NOMO-1 treated with DMSO at 0.1 percent for 48 hours (cell line): ENCODE measurements around the gene SLC43A2.
"Not testable (repeated sequence)": the region's sequence is repeated elsewhere in the genome, so short reads cannot be mapped to it uniquely, and the experiment has no call there.

Experiments
- DNase-seq: peaks from one replicate; lab custom pipeline; 2025; ENCODE audit not compliant: unreplicated experiment; lab: John Stamatoyannopoulos, UW

Gene SLC43A2

DNA sequence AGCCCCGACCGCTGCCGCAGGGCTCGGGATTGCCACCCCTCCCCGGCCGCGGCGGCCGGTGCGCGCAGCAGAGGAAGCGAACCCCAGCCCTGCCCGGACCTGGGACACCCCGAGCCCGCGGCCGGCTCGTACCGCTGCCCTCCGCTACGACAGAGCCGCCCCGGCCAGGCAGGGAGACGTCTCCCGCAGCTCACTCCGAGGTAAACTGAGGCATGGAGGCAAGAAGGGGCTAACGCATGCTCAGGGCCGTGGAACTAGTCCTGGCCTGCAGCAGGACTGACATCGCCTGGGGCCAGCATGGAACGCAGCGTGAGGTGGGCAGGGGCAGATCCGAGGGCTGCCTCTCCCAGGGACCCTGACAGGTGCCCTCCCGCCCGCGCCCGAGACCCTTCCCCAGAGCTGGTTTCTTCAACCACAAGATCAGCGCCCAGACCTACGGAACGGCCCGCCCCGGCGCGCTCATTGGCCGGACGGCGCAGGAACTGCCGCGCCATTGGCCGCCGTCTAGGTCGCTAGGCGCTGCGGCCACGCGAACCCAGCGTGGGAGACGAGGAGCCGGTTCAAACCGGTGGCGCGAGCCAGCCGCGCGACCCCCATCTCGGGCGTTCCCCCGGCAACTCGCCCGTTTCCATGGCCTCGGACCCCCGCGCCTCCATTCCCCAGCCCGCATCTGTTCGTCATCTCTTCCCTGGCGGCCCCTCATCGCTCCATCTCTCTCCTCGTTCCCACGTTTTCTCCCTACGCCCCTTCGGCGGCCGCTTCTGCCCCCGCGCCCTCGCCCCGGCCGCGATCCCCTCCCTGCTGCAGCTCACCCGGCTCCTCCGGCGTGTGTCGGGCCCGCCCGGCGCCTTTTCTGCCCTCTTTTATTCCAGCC lies at the start of gene SLC43A2:
SLC43A2 (minus strand) TSS at position 853 of the 874 bp plus-strand sequence. CDS start 960 bp downstream, outside the sequence.
- peak; percentile 52 for DNase-seq

DNA sequence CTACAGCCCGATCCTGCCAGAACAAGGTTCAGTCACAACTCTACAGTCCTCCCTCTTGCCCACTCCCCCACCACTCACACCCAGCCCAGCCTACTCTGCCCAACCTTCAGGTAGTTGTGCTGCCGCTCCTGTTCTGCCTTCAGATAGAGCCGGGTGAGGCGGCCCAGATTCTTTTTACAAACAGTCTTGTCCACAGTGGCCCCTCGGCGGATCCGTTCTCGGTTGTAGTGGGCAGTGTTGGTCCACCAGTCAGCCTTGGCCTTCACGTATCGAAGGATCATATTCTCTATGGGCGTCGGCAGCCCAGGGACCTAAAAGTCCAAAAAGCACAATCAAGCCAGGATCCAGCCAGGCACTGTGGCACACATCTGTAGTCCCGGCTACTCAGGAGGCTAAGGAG lies 47.8 kb upstream of the SLC43A2 start:
- no peak for DNase-seq

DNA sequence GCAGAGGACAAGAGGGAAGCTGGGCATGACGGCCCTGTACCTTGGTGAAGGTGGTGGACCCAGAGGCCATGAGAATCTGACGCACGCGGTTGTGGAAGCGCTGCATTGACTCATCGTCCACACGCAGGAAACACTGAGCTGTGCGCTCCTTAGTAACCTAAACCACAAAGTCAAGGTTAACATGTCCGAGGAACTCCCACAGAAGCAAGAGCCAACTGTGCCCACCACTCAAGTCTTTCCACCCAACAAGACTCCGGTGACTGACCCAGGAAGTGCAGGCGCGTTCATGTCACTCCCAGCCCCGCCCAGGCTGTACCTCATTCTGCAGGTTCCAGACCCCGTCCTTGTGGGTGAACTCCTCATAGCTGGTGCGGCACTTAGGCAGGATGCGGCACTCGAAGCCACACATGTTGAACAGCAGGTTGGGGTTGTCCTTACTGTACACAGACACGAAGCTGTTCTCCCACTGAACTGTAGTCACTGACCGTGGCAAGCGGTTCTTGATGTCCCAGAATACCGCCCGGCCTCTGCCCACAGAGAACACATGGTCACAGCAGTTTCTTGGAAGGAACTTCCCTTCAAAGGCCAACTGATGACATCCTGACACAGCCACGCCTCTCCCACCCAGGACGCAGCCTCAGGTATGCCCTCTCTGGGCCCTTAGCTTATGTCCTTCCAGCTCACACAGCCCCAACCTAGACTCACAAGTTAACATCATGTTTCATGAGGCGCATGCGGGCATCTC lies 44.6 kb upstream of the SLC43A2 start:
- DNase-seq, result no peak

DNA sequence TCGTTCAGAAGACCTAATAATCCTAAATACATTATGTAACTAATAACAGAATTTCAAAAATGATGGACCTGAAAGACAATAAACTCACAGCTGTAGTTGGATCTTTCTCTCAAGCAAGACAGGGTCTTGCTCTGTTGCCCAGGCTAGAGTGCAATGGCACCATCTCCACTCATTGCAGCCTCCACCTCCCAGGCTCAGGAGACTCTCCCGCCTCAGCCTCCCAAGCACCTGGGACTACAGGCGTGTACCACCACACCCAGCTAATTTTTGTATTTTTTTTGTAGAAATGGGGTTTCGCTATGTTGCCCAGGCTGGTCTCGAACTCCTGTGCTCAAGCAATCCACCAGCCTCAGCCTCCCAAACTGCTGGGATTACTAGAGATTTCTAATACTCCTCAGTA lies 35.3 kb upstream of the SLC43A2 start:
- not testable (repeated sequence) for DNase-seq

DNA sequence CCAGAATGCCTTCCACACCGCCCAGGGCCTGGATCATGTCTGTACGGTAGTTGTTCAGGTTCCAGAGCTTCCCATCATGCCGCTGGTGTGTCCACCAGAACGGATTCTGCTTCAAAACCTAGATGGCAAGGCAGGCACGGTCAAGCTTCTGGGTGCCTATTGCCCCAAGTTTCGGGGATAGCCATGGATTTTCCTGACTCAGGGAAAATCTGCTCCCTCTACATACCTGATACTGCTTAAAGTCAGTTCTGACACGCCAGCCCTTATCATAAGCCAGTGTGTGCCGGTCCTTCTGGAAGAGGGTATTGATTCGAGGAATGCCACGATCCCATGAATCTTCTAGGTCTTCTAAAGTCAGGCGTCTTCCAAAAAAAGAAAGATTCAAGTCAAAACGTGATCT lies 32.4 kb upstream of the SLC43A2 start:
- no peak for DNase-seq

DNA sequence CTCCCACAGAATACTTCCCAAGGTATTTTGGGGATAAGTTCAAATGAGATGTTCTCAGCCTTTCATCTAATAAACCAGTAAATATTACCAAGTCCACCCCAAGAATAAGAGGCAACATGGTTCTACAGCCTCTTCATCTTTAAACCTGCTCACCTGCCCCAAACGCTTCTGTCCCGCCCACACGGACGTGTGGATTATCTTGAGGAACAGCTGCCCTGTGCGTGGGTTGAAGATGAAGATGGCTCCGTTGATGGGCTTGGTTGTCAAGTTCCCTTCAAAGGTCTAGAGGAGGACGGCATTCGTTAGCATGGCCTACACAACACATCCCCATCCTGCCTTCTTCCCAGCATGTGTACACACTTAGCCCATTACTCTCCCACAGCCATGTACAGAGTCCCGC lies 29.5 kb upstream of the SLC43A2 start:
- no peak for DNase-seq

DNA sequence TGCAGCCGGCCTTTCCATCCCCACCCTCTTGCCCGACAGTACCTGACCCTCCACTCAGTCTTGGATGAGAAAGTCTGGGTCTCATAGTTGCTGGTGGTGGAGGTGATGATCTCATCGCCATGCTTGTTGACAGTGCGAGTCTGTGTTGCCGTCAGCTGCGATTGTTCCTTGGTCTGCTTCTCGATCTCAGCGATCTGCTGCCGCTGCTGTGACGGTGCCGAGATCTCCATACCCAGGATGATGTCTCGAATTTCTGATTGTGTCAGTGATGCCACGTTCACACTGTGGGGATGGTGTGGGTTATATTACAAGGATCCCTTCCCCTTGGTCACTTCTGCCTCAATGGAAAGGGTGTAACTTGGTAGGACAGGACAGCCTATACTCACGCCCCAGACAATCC lies 25.1 kb upstream of the SLC43A2 start:
- no peak for DNase-seq

DNA sequence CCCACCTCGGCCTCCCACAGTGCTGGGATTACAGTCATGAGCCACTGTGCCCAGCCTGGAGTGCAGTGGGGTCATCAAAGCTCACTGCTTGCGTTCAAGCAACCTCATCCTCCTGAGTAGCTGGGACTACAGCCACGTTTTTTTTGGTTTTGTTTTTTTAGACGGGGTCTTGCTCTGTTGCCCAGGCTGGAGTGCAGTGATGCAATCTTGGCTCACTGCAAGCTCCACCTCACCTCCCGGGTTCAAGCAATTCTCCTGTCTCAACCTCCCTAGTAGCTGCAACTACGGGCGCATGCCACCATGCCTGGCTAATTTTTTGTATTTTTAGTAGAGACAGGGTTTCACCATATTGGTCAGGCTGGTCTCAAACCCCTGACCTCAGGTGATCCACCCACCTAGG lies 24.2 kb upstream of the SLC43A2 start:
- DNase-seq, result not testable (repeated sequence)

DNA sequence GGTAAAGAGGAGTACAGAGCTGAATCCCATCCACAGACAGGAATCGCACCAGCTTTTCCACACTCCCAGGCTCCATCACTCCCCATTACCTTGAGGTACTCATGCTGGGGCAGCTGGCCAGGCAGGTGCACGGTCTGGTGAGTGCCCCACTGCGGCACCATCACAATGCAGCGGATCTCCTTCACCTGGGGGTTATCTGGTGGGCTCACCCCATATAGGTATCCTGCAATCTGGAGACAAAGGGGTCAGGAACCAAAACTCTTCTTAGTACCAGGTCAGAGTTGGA lies 22.9 kb upstream of the SLC43A2 start:
- no peak for DNase-seq

DNA sequence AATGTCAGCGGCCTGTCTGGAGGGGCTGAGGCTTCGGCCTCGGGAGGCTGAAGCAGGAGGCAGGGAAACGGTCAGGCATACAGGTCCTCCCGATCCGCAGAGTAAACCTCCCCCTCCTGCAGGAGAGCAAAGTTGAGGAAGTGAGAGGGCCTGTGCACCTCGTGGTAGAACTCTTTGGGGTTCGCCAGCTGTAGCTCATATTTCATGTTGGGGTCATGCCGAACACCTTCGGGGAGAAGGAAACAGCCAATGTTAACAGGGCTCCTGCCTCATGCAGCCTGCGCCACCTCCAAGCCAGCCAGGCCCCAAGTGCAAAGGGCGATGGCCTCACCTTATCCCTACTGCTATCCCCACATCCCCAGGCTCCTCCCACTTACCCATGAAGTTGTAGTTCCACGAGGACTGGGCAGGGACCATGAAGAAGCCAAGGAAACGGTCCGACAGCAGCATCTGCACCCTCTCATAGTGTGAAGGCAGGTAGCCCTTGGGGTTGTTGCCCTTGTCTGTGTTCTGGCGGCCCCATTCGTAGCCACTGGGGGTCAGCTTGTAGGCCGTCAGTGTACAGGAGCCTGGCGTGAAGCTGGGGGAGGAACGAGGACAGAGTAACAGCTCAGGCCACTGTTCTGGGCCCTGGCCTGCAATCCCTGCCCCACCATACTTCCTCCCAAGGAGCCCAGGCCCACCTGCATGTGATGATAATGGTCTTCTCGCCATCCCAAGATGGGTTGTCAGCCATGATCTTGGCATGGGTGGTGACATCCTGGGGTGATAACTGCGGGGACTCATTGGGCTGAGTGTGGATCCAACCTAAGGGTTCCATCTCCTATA lies 22.3 kb upstream of the SLC43A2 start:
- DNase-seq, result no peak

DNA sequence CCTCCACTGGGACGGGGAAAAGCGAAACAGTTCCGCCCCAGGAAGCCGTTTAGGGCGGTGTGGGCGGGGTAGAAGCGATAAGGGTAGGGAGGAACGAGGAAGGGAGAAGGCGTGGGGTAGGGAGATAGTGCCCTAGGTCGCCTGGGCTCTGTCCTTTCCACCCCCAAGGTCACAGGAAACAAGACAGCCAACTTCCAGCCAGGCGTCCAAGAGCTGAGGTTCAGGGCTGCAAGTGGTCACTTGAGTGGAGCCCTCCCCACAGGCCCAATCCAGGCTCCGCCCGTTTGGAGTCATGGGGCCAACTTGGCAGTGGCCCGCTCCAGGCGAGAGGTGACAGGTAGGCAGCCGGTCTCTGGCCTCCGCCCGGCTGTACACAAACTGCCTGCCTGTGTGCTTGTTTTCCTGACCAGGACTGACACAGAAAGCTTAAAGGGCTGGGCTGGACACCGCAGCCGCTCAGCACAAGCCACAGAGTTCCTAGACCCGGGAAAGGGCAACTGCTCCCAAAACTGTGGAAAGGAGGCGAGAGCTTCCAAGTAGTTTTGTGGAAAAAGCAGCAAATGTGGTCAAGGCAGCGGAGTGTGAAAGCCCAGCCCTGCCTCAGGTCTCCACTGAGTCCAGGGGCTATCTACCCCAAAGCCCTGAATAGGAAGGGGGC lies 21.3 kb upstream of the SLC43A2 start, which contains the start of gene RILP:
RILP (minus strand) TSS at position 23 of the 658 bp plus-strand sequence. CDS start 62 bp downstream, outside the sequence.
- peak; percentile 52 for DNase-seq

DNA sequence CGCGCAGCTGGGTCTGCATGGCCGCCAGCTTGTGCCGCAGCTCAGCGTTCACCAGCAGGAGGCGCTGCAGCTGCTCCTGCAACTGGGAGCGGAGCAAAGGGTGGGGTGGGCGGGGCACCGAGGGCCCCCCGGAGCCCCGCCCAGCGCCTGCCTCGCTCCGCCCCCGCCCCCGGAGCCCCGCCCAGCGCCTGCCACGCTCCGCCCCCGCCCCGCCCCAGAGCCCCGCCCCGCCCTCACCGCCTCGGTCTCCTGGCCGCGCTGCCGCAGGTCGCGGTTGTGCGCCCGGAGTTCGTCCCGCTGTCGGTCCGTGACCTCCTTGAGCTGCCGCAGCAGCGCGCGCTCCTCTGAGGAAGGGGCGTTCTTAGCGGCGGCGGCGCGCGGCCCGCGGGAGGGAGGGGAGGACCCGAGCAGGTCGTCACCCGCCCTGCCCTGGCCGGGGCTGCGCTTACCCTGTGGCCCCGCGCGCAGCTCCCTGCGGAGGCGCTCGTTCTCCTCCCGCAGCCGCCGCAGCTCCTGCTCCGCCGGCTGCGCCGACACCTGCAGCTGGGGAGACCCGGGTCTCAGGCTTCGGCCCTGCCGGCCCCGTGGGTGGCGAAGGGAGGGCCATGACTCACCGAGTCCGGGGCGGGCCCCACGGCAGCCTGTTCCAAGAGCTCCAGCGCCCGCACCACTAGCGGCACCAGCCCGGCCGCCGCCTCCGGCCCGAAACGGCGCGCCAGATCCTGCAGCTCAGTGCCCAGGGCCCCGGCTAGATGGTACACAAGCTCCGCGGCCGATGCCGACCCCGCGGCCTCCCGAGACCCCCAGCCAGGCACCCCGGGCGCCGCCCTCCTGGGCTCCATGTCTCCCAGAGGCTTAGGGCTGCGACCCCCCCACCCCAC lies 20.6 kb upstream of the SLC43A2 start:
- DNase-seq, result peak; percentile 84

DNA sequence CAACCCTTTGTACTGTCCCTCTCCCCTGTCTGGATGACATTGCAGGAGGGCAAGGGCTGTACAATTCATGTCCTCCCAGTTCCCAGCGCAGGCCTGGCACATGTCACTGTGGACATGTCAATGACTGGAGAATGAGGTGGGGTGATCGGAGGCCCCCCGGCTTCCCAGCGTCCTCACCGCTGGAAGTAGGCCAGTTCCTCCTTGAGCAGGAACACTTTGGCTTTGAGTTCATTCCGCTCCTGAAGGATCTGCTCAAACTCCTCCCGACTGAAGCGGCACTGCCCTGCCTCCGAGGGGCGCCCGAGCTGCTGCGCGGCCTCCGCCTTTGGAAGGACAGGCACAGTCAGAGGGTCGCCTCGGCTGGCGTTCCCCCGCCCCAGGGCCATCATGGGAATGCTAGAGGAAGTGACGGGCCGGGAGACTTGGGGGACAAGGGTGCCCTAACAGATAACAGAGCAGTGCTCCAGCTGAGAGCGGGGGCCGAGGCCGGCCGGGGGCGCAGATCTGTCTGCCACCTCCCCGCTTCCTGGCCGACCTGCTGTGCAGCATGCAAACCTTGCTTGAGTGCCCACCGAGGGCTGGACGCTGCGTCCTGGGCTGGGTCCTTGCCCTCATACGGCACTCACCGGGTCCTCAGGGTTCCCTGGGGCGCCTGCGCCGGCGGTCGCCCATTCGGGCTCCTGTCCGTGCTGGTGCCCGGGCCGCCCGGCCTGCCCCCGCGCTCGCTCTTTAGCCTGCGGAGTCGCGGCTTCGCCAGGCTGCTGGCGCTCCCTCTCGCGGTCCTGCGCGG lies 19.7 kb upstream of the SLC43A2 start:
- no peak for DNase-seq

DNA sequence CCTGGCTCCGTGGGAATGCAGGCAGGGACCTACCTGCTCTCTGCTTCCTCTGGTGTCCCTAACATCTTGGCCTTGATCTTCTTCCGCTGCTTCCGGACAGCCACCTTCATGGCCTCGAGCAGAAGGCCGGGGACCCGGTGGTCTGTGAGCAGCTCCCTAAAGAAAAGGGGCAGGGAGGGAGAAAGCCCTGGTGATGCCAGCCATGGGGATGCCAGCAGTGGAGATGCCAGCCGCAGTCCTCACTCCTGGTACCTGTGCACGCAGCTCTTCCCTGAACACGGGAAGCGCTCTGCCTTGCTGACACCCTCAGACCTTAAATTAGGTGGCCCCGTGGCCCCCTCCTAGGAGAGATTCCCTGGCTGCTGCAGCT lies 19.2 kb upstream of the SLC43A2 start:
- no peak for DNase-seq

DNA sequence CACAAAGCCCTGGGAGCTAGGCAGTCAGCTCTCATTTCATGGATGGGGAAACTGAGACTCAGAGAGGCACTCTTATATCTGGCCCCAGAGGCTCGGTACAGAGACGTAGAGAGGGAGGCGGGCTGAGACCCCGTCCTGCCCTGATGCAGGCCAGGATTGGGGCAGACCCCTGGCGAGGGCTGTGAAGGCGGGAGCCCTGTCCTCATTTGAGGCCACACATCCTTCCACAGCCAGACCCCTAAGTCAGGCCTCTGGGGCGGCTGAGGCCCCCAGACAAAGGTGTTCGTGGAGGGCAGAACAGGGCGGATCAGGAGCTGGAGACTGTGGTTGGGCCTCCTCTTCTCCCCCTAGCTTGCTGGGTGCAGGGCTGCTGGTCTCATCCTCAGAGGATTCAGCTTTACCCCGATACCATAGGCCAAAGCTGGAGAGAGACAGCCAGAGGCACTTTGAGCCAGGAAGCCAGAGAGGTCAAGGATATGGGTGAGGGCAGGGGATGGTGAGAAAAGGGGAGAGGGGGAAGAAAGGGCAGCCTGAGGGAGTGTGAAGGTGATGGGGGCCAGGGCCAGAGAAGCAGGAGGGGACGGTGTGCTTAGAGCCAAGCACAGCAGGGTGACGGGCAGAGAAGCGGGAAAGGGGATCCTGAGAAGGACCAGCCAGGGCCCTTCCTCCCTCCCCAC lies 17.7 kb upstream of the SLC43A2 start:
- no peak for DNase-seq

DNA sequence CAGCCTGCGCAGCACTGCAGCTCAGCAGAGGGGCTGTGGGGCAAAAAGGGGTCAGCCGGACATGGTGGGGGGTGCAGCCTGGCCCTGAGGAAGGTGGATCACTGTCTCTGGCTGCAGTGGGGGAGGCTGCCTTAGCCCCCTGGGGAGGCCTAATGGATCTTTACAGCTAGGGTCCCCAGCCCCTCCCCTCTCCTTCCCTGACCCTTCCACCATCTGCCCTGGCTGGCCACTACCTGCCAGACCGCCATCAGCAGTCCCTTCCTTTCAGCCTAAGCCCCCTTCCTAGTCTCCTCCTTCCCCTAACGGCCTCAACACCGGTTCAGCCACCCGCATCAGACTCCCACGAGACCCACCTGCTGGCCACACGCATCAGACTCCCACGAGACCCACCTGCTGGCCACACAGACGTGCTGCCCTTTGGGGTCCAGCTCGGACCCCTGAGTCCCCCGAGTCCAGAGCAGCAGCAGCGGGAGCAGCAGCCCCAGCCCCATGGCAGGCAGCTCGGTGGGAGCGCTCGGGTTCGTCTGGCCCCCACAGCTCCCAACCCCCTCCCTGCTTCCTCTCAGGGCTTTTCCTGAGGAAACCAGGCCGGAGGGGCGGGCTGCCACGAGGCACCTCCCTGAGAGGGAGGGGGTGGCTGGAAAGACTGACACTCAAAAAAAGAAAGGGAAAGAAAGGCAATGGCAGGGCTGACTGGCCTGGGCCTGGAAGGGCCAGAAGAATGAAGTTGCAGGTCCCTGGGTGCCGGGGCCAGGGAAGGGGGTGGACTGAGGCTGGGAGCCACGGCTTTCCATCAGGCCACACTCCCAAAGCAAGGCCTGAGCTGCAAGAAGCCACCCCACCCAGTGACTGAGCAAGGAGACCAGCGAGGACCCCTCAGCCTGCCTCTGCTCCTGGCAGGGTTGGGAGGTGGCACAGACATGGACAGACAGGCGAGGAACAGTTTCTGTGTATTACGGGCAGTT lies 16.9 kb upstream of the SLC43A2 start, which contains the start of gene SCARF1:
SCARF1 (minus strand) TSS at position 526 of the 965 bp plus-strand sequence; CDS start at position 491, 35 bp downstream.
- DNase-seq, result no peak

DNA sequence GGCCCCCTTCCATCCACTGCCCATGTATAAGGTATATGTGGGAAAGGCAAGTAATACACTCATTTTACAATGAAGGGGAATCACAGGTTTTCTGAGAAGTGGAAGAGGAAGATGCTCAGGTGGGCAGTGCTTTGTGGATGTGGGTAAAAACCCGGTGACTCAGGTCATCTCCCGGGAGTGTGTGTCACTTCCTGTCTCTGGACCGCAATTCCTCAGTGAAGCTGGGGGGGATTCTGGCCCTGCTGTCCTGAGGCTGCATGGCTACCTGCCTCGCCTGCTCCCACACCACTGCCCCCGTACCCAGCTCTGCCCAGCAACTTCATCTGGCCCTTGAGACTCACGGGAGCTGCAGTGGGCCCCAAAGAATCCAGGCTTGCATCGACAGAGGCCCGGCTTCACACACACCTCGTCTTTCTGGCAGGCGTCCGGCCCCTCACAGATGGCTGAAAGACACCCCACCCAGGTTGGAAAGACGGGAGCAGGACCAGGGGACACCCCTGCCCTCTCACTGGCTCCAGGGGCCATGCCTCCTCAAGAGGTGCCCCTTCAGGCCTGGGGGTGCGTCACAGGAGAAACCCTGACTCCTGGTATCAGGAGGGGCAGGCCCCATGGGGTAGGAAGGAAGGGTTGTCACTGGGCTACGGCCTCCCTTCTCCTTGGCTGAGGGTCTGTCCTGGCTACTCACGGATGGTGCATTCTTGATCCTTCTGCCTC lies 16.0 kb upstream of the SLC43A2 start:
- no peak for DNase-seq
